Activated gamma-delta T cell treated with Interleukin-2 at 50 U/mL for 16 hours (primary cell): ENCODE results near the gene MR1.

ENCODE experiments used
- DNase-seq: peaks from one replicate; pipeline ENCODE4 v3.0.0-alpha.2; 2020

MR1 gene

GRCh38 chr1:181064702-181065101 lies 30.9 kb downstream of the MR1 start:
- no peak for DNase-seq

- DNase-seq = no peak
Measured at GRCh38 chr1:181073638-181074037, 39.9 kb downstream of the MR1 start.

GRCh38 chr1:181075766-181076350 lies 42.1 kb downstream of the MR1 start:
- DNase-seq = no peak

- no peak for DNase-seq
Measured at GRCh38 chr1:181076852-181077251, 43.1 kb downstream of the MR1 start.

GRCh38 chr1:181077576-181078242 lies 43.9 kb downstream of the MR1 start:
- DNase-seq = no peak

GRCh38 chr1:181079382-181079781 lies 45.6 kb downstream of the MR1 start:
- no peak for DNase-seq

GRCh38 chr1:181079920-181080319 lies 46.1 kb downstream of the MR1 start:
- DNase-seq = no peak

GRCh38 chr1:181080556-181080955 lies 46.8 kb downstream of the MR1 start:
- DNase-seq = no peak

GRCh38 chr1:181081395-181081794 lies 47.6 kb downstream of the MR1 start:
- DNase-seq = no peak

- DNase-seq = peak; percentile 48
Measured at GRCh38 chr1:181083842-181084605, 50.2 kb downstream of the MR1 start.

- DNase-seq = no peak
Measured at GRCh38 chr1:181084606-181084969, 50.8 kb downstream of the MR1 start.

- DNase-seq = no peak
Measured at GRCh38 chr1:181086091-181086490, 52.3 kb downstream of the MR1 start.

GRCh38 chr1:181086926-181087325 lies 53.1 kb downstream of the MR1 start:
- DNase-seq = no peak

GRCh38 chr1:181087400-181087901 lies 53.7 kb downstream of the MR1 start:
- no peak for DNase-seq

GRCh38 chr1:181088079-181089016 lies 54.6 kb downstream of the MR1 start, which contains the start of gene IER5:
Gene IER5, plus strand, starts transcription at chr1:181088700. Its CDS starts 203 bp downstream, at chr1:181088903.
- DNase-seq = peak; percentile 95

GRCh38 chr1:181089017-181089675 lies 55.4 kb downstream of the MR1 start:
- peak; percentile 30 for DNase-seq

GRCh38 chr1:181089676-181090544 lies 56.1 kb downstream of the MR1 start:
- DNase-seq = peak; percentile 66

- no peak for DNase-seq
Measured at GRCh38 chr1:181090641-181091126, 56.9 kb downstream of the MR1 start.

GRCh38 chr1:181091309-181092040 lies 57.7 kb downstream of the MR1 start:
- no peak for DNase-seq

- DNase-seq = no peak
Measured at GRCh38 chr1:181092056-181092455, 58.3 kb downstream of the MR1 start.
